ENCODE data around the gene VPS13D.

DNA sequence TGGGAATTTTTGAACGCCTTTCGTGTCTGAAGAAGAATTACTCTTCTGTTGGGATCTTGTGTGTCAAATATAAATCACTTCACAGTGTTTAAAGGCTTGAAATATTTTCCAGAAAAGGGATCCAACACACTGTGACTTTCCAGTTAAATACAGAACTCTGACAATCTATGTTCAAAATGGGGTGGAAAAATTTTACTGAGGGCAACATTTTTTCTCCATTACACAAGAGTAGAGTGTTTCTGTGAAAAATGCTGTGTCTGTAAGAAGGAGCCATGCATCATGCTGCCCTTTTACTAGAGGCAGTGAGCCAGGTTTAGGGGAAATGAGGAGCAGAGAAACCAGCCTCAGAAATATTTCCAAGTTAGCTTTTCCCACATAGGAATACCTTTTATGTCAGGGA lies 86.5 kb downstream of the VPS13D start:
- TF ChIP-seq CTBP1 (IDR thresholded peaks at IDR 0.05; ENCODE audit: borderline replicate concordance) (no peak), ARNT (IDR thresholded peaks at IDR 0.05) (no peak), FOXK2 (IDR thresholded peaks at IDR 0.05) (no peak)
- TF ChIP-seq, protein P1, sequence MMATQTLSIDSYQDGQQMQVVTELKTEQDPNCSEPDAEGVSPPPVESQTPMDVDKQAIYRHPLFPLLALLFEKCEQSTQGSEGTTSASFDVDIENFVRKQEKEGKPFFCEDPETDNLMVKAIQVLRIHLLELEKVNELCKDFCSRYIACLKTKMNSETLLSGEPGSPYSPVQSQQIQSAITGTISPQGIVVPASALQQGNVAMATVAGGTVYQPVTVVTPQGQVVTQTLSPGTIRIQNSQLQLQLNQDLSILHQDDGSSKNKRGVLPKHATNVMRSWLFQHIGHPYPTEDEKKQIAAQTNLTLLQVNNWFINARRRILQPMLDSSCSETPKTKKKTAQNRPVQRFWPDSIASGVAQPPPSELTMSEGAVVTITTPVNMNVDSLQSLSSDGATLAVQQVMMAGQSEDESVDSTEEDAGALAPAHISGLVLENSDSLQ (IDR thresholded peaks at IDR 0.05) = no peak
